Left ventricle myocardium inferior (tissue), 1 donor: ENCODE results near the gene FARP1. TPM values are rescaled to one million over a fixed set of nuclear protein-coding genes. Genes with fewer than 3 reads are reported as not detected.

ENCODE experiments used
- DNase-seq: peaks from one replicate; pipeline ENCODE4 v3.0.0-alpha.2; 2020
- H3K27ac ChIP-seq: fragments of 200-600 bp; replicated peaks from 2 replicates; pipeline ENCODE4 v1.8.0; 2021
- H3K27me3 ChIP-seq: fragments of 200-600 bp; 2 replicates; pipeline ENCODE4 v1.8.0; 2021; ENCODE audit warnings: low read depth
- H3K36me3 ChIP-seq: fragments of 200-600 bp; 2 replicates; pipeline ENCODE4 v1.8.0; 2021
- H3K4me1 ChIP-seq: fragments of 200-600 bp; 2 replicates; pipeline ENCODE4 v1.8.0; 2021
- H3K4me3 ChIP-seq: fragments of 200-600 bp; 2 replicates; pipeline ENCODE4 v1.8.0; 2021; ENCODE audit warnings: mild to moderate bottlenecking, moderate library complexity
- H3K9me3 ChIP-seq: fragments of 200-600 bp; replicated peaks from 2 replicates; pipeline ENCODE4 v1.8.0; 2021
- intact Hi-C: fragments of 100-400 bp; cut with micrococcal nuclease; formaldehyde crosslinking; loops from one replicate; pipeline ENCODE4 v1.11.0; 2022
- total RNA-seq: library from RNA; stranded (reverse); fragmentation: NEBNext Ultra II Directional; extraction: Animal tissue kit (Norgen Biotek cat#: 25700); gene quantifications from one replicate; pipeline ENCODE4 v1.2.1, GENCODE V29; 2021
- TF ChIP-seq, protein P1 (sequence below): fragments of 200-600 bp; IDR thresholded peaks from 2 replicates; pipeline ENCODE4 v1.8.0; 2021; ENCODE audit warnings: antibody characterized with exemption, mild to moderate bottlenecking, borderline replicate concordance
- donor health status: DM: no; HTN: yes; CAD: no; lungs with severe emphysema.

Gene FARP1
- total RNA-seq, 1 donor from 2014 or later: 17.6 TPM

GRCh38 chr13:98325724-98326123 is 182.8 kb downstream of the FARP1 start:
- TF ChIP-seq, protein P1, sequence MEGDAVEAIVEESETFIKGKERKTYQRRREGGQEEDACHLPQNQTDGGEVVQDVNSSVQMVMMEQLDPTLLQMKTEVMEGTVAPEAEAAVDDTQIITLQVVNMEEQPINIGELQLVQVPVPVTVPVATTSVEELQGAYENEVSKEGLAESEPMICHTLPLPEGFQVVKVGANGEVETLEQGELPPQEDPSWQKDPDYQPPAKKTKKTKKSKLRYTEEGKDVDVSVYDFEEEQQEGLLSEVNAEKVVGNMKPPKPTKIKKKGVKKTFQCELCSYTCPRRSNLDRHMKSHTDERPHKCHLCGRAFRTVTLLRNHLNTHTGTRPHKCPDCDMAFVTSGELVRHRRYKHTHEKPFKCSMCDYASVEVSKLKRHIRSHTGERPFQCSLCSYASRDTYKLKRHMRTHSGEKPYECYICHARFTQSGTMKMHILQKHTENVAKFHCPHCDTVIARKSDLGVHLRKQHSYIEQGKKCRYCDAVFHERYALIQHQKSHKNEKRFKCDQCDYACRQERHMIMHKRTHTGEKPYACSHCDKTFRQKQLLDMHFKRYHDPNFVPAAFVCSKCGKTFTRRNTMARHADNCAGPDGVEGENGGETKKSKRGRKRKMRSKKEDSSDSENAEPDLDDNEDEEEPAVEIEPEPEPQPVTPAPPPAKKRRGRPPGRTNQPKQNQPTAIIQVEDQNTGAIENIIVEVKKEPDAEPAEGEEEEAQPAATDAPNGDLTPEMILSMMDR: no peak
- no peak overlapping the region for H3K4me3 ChIP-seq
- H3K4me1 ChIP-seq: no peaks in the 10 kb centered on the region
- H3K27me3 ChIP-seq: no peaks in the 10 kb centered on the region
- no peaks in the 10 kb centered on the region for H3K9me3 ChIP-seq
- intact Hi-C loops: no loop called here
- no peak for DNase-seq
- H3K36me3 ChIP-seq: no peaks in the 10 kb centered on the region
- H3K27ac ChIP-seq: no peak overlapping the region

DNA sequence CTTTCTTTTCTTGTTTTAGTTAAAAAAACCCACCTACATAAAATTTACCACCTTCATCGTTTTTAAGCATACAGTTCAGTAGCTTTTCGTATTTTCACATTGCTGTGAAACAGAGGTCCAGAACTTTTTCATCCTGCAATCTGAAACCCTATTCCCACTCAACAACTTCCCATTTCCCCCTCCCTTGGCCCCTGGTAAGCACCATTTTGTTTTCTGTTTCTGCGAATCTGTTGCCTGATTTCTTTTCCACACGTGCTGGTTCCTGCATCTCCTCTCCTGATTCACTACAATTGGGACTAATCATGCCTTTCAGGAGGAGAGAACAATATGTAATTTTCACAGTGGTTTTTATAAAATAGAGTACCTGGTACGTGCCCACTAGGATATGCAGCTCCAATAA is 183.4 kb downstream of the FARP1 start:
- Histone ChIP-seq H3K27ac (no peak overlapping the region), H3K4me3 (no peak overlapping the region), H3K4me1 (no peaks in the 10 kb centered on the region), H3K27me3 (no peaks in the 10 kb centered on the region), H3K36me3 (no peaks in the 10 kb centered on the region), H3K9me3 (no peaks in the 10 kb centered on the region)
- DNase-seq: no peak
- intact Hi-C loops: no loop called here
- TF ChIP-seq, protein P1: no peak

DNA sequence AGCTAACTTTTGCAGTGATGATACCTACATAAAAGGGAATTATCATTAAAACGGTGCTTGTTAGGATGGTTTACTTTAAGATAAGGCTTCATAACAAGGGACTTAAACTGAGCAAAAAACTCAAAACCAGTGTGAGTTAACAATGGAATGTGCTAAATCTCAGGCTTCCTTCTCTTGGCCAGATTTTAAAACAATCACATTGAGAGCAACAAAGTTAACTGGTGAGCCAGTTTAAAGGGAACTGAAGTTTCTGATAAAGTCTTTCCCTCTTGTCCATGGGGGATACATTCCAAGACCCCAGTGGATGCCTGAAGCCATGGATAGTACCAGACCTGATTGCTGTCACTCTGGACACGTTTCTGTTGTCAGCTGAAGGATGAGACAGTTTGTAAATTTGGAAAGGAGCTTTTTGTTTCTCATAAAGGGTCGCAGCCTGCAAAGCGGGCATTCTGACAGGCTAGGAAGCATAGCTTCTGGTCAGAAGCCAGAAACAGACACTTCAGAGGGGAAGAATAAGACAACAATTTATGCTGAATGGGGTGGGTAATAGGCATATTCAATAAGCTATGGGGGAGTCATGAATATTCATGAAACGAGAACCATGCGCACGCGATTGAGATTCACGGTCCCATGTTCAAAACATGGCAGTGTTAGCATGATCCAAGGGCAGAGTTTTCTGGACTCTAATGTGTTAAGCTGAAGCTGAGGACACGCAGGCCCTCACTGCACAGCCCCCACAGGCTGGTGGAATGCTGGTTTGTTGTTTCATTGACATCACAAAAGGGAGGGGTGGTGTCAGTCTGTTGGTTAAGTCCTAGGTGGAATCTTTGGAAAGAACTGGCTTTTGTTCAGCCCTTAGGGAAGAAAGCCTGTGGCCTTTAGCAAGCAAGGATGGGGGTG is 184.7 kb downstream of the FARP1 start:
- no peaks in the 10 kb centered on the region for H3K9me3 ChIP-seq
- intact Hi-C loops: no loop called here
- DNase-seq: no peak

GRCh38 chr13:98328511-98328910 is 185.6 kb downstream of the FARP1 start:
- no peaks in the 10 kb centered on the region for H3K27me3 ChIP-seq
- no peak overlapping the region for H3K27ac ChIP-seq
- no peak for DNase-seq
- H3K9me3 ChIP-seq: no peaks in the 10 kb centered on the region
- no peaks in the 10 kb centered on the region for H3K4me1 ChIP-seq
- TF ChIP-seq, protein P1: no peak
- H3K36me3 ChIP-seq: no peaks in the 10 kb centered on the region
- intact Hi-C loops: no loop called here
- H3K4me3 ChIP-seq: no peak overlapping the region

More for the DNA sequence above, 184.7 kb downstream of the FARP1 start:
- Histone ChIP-seq H3K4me1 (no peaks in the 10 kb centered on the region), H3K4me3 (no peak overlapping the region), H3K27me3 (no peaks in the 10 kb centered on the region), H3K27ac (no peak overlapping the region), H3K36me3 (no peaks in the 10 kb centered on the region)
- TF ChIP-seq, protein P1: no peak

- intact Hi-C loops: no loop called here
- DNase-seq: no peak
Measured at GRCh38 chr13:98332222-98332621, 189.3 kb downstream of the FARP1 start.

More at GRCh38 chr13:98332222-98332621, 189.3 kb downstream of the FARP1 start:
- Histone ChIP-seq H3K4me1 (no peaks in the 10 kb centered on the region), H3K27me3 (no peaks in the 10 kb centered on the region), H3K4me3 (no peak overlapping the region), H3K27ac (no peak overlapping the region), H3K36me3 (no peaks in the 10 kb centered on the region), H3K9me3 (no peaks in the 10 kb centered on the region)
- TF ChIP-seq, protein P1: no peak
